Urothelium cell line (cell line): Measurements from ENCODE around the gene TTC6.

ENCODE experiments used
- DNase-seq: peaks from one replicate; pipeline ENCODE4 v3.0.0; 2011; ENCODE audit warnings: low spot score, mixed read lengths
- FAIRE-seq: peaks from 2 replicates; lab custom pipeline; 2011; peaks lifted over from hg19 to GRCh38; lab: Jason Lieb, UNC

The TTC6 gene

DNA sequence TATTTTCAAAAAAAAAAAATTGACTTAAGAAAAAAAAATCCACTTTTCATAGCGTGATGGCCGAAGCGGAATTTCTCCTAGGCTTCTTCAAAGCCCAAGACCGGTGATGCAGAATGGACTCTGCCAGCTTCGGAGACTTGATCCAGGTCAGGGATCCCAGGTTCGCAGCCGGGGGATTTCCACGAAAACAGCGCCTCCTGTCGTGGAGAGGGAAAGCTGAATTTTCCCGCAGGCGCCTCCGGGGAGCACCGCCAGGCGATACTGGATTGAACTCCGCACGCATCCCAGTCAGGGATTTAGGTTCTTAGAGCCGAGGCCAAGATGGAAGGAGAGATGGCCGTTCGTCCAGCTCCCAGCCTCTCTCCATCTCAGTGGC is 2.1 kb downstream of the TTC6 start:
- no peak for FAIRE-seq
- no peak for DNase-seq

DNA sequence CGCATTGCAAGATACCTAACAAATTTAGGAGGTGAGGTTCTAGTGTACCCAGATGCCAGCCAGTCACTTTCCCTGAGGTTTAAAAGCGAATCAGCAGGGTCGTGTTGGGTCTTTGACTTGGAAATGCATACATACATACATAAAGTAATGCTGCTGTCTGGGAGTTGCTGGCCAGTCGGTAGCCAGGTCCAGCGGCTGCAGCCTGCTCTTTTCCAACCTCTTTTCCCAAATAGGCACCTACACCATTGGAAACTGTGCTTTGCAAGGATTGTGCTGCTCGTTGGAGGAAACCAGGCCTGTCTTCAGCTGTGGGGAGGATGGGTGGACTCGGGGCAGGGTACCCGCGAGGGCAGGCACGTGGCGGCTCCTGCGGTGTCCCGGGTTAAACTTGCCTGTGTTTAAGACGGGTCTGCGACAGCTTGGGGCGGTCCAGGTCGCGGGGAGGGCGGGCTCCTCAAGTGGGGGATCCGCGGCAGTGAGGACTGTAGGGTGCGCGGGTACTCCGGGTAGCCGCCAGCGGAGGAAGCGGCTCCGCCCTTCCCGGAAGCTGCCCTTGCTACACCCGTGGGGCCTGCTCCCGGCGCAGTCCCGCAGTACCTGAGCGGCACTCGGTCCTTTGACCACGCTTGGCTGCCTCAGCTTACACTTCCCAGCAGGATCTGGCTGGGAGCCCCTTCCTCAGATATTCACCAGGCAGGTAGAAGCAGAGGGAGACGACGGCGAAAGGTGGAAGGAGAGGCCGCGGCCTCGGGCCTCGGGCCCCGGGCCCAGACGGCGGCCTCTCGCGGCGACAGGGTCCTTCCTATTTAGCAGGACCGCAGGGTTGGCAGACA is 2.7 kb downstream of the TTC6 start:
- DNase-seq: no peak
- no peak for FAIRE-seq

DNA sequence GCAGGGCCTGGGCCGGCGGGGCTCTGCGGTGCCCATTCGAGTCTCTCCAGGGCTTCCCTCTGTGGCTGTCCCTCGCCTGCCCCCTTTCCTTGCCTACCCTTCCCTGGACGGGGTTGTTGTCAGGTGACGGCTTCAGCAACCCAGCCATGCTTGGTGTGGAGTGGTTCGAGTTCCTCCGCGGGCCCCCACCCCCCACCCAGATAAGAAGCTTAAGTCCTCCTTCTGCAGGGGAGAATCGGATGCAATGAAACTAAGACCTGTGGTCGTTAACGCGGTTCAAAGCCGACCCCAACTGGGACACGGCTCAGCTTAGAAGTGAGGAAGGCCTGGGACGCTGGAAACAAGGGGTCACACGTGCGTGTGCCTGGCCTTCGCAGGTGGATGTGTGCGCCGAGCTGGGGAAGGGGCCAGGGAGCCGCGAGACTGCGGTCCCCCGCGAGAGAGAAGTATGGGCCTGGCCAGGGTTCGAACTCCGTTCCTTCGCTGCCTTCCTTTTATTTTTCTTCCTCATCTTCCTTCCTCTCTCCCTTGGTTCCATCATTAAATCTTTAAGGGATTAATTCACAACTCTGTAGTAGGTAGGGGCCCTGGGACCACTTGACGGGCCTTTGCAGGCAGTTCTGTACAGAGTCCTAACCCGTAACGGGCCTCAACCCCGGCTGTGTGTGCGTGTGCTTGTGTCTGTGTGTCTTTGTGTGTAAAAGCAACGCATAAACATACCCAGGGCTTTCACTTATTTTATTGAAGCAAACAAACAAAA is 3.5 kb downstream of the TTC6 start:
- DNase-seq (no peak), FAIRE-seq (no peak)

DNA sequence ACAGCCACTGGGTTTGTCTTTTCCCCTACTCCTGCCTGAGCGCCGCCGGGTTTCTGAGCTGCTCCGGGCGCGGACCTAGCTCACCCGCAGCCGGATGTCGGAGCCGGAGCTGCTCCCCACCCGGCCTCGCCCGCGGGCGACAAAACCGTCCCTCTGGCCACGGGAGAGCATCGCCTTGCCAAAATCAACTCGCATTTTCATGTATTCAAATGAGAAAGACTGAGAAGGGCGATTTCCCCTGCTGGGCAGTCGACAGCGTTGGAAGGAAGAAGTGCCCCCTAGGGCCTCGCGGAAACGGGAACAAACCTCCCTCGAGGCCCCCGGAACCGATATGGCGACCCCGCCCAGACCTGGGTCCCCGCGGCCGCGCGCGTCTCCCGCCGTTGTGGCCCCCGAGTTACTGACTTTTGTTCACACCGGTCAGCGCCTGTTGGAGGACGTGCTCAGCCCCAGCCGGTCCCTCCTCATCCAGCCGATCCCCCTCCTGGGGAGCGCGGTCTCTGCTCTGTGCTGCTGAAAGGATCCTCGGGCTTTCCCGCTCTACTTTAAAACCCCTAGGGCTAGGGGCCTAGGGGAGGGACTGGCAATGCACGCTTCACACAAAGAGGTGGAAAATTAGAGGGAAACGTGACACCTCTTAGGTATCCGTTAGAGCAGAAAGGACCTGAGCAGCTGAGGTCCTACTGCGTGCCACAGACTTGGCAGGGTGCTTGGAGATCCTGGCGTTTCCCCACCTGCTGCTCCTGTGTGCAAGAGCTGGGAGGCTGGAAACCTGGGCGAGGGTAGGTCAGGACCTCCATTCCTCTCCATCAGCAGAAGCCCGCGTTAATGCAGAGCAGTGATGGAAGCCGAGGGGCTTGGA is 4.3 kb downstream of the TTC6 start:
- DNase-seq (no peak), FAIRE-seq (no peak)

DNA sequence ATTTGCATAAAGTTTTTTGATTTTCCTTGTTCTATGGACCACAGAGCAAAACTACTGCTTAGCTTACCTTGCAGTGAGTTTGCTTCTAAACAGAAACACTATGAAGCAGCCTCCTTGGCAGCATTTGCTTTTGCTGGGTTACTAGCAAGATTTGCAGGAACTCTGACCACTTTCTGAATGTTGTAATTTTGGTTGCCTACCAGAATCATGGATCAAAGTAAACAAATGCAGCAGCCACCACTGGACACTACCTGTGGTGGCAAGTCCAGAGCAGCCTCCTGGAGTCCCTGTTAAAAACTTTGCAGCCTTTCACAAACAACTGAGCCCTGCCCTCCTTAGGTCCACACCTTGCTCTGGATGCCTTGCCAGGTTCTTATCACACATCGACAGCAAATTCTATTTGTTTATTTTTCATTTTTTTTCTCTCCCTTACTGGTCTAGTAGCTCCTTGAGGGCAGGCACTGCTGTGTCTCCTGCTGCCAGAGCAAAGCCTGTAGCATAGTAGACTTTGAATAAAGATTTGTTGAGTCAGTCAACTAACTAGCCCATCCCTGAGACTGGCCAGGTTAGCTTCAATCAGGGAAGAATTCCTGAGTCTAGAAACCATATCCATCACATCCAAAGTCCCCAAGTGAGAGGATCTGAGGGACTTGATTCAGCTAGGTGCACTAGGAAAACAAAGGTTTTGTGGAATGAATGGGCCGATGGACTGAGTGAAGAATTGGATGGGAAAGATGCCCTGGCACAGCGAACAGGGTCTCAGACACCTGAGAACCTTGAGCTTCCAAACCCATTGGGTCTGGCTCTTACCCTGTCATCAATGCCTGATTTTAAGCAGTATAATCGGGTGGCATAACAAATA is 5.7 kb downstream of the TTC6 start:
- DNase-seq: no peak
- FAIRE-seq: no peak

DNA sequence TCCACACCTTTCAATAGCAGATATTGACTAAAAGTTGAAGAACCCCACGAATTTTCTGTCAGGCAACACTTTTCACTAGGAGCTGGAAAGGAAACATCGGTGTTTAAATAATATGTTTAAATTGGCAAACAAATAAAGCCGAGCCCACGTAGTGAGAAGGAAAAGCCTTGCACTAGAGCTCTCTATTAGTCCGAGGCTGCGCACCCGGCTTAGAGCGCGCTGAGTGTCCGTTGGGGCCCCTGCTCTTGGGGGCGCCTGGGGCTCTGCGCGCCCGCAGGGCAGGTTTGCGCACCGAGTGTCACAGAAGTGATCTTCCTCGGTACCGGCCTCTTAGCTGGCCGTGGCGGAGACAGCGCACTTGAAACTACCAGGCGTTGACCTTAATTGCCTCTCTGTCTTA is 6.4 kb downstream of the TTC6 start:
- no peak for FAIRE-seq
- DNase-seq: no peak

DNA sequence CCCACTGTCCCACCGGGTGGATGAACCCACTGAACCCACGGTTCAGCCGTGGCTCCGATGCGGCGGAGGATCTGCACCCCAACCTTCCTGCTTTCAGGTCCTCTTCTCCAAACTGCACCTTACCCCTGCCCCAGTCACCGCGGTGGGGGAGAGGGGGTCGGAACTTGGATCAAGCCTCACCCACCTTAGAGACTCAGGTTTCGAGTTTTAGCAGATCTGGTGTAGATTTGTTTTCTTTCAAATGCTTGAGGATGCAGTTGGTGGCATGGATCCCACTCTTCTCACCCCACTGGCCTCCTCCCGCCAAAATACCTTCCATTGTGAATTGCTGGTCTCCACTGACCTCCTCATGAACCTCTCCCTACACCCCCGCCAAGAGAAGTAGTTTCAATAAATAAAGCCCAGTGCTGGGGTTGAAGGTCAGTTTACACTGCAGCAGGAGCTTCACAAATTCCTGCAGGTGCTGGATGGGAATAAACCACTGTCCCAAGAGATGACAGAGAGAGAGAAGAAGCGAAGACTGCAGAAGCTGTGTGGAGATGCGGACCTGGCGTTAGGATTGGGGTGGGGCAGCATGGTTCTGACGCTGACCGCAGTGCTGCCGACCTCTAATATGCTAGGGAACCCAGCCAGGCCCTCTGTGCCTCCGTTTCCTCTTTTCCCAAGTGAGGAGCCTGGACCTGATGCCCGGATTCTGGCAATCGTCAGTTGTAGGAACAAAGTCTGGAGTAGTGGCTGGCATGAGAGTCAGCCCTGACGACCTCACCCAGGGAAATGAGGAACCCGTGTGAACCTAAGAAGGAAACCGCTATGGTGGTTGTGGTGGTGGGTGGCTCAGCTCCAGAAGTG is 7.4 kb downstream of the TTC6 start:
- FAIRE-seq: no peak

DNA sequence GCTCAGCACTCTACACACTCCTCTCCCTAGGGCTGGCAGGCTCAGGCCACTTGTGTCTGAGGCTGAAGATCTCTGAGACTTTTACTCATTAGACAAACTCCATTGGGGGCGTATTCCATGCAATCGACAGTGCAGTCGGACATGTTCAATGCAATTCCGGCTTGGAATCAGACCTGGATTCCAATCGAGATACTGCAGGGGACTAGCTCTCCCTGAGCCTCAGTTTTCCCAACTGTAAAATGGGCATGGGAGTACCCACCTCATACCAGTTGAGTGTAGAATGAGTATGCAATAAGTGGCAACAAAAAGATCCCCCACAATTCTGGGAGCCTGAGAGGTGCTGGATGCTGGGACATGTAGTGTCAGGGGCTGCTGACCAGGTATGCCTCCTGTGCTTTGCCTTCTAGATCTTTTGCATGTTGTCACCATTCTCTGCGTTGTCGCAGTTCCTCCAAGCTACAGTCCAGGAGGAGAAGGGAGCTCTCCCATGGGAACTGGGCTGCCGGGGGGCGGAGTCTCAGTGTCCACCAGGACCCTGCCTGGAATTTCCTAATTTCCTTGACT is 8.3 kb downstream of the TTC6 start:
- FAIRE-seq (no peak), DNase-seq (no peak)

More for the DNA sequence above, 7.4 kb downstream of the TTC6 start:
- DNase-seq: no peak

DNA sequence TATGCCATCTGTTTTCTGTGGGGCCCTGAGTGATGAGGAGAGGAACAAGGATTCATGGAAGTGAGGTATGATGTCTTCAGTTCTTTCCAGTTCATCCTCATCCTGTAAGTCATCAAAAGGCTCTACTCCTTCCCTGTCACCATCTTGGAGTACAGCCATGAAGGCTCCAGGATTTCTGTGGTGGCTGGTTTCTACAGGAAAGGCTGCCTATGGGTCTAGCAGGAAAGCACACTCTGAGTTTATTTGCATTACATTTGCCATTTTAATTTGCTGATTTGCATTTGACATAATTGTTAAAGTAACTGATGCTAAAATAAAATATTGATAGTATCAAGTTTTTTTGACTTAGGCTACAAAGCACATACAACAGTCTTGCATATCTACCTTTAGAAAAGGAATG is 11.2 kb downstream of the TTC6 start:
- no peak for DNase-seq
- FAIRE-seq: no peak

DNA sequence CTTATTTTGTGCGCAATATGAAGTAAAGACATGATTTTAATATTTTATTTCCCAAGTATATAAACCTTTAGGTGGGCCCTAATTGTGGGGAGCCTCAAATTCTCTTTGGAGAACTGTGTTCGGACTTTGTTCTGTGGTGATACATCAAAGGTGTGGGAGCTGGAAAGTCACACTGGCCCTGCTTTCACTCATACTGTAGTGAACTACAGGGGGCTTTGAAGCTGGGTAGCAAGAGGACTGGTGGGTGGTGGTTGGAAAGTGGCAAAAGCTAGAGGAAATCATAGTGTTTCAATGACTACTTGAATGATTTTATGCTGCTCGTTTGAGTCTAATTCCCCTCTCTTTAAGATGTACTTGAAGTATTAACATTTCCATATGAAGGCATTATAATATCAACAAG is 13.2 kb downstream of the TTC6 start:
- DNase-seq (no peak), FAIRE-seq (no peak)

DNA sequence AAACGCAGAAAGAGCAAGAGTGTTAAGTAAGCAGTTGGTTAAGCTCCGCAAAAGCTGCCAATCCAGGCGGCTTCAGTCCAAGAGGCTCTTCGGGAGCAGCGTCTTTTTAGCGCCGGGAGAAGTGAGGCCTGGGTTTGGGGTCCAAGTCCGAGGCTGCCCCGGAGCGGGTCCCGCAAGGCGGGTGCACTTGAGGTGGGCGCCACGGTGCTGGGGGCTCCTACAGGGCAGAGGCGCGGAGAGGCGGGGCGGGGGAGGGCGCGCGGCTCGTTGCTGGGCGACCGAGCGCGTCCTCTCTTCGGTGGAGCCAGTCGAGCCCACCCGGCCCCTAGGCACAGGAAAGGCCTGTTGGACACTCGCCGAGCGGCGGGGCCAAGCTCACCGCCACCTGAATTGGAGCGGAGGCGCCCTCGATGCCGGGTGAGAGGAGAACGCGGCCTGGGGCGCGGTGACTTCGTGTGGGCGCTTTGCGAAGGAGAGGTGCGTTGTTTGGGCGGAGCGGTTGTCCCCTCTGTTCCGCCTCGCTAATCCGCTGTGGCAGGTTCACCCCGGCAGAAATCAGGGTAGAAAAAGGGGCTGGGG is 15.6 kb downstream of the TTC6 start:
- FAIRE-seq: no peak

DNA sequence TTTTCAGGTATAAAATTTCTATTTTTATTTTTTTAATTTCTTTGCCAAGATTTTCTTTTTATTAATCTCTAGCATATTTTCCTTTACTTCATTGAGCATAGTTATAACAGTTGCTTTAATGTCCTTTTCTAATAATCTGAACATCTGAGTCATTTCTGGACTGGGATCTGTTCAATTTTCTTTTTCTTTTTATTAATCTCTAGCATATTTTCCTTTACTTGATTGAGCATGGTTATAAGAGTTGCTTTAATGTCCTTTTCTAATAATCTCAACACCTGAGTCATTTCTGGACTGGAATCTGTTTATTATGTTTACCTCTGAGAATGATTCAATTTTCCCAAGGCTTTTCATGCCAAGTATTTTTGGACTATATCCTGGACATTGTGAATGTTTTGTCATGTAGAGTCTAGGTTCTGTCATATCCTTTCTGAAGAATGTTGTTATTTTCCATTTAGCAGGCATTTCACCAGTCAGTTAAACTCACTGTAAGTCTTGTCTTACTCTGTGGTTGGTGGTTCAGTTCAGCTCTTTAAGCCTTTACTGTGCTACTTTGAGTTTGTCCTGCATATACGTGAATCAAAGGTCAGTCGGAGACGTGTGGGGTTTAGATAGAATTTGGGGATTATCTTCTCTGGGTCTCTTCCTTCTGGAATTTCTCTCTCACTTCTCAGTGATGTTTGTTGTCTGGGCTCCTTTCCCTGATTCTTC is 20.3 kb downstream of the TTC6 start:
- DNase-seq (no peak), FAIRE-seq (no peak)

More for the DNA sequence above, 15.6 kb downstream of the TTC6 start:
- no peak for DNase-seq

DNA sequence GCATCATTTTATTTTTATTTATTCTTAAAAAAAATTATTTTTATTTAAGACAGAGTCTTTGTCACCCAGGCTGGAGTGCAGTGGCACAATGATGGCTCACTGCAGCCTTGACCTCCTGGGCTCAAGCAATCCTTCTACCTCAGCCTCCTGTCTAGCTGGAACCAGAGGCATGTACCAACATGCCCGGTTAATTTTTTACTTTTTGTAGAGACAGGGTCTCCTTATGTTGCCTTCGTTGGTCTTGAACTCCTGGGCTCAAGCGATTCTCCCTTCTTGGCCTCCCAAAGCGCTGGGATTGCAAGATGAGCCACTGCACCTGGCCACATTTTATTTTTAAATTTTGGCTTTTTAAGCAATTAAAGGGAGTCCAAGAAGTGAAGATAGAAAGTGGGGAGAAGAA is 21.4 kb downstream of the TTC6 start:
- no peak for FAIRE-seq
- DNase-seq: no peak

DNA sequence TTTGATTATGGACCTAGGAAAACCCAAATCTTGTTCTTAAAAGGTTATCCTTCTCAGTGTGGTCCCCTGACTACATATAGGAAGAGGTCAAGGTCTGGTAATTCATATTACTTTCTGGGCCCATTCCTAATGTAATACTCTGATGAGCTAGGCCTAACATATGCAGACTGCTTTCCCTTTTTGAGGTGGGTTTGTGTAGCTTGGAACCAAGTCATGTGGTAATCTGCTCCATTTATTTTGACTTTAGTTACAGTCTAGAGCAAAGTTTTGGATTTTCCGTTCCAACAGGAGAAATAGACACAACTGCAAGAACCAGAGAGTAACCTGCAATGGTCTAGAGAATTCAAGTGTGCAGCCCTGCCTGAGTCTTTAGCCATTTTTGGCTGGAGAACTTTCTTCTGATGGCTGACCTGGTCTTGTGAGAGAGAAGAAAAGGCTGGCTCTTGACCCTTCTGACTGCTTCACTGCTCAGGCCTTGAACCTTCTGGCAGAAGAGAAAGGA is 22.5 kb downstream of the TTC6 start:
- no peak for DNase-seq
- no peak for FAIRE-seq

DNA sequence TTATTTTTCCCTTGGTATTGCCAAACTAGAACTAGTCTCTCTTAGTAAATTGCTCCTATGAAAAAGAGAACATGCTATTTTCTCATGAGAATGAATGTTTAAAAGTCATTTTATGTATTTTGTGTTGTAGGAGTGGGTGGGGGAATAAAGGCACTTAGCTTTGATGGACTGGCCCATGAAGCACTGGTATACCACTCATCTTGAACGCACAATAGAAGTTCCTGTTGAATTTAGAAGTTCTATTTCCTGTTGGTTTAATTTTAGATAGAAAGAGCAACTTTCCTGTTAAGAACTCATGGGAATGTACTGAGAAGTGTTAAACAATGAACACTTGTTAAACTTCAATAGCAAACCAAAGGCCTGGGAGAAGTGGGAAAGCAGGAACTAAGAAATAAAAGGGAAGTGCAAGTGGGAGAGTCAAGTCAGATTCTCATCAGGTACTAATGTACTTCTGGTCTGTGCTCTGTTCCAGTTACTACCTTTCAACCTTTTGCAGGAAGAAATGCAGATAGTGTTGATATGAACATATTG is 23.1 kb downstream of the TTC6 start:
- FAIRE-seq: no peak
- DNase-seq: no peak

DNA sequence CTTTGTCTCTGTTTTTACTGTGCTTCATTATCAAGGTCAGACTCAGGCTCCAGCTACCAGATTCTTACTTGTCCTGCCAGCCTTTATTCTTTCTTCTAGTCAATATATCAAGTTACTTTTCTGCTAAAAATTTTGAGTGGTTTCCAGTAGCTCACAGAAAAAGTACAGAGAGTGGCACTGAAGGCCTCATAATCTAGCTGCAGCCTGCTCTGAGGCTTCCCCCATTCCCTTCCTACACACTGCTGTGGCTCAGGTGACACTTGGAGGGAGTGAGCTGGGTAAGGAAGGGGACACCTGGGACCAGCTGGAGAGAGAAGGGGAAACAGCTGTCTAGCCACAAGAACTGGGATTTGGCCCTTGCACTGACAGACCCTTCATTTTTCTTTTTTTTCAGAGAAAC is 25.4 kb downstream of the TTC6 start:
- no peak for DNase-seq
- FAIRE-seq: no peak

DNA sequence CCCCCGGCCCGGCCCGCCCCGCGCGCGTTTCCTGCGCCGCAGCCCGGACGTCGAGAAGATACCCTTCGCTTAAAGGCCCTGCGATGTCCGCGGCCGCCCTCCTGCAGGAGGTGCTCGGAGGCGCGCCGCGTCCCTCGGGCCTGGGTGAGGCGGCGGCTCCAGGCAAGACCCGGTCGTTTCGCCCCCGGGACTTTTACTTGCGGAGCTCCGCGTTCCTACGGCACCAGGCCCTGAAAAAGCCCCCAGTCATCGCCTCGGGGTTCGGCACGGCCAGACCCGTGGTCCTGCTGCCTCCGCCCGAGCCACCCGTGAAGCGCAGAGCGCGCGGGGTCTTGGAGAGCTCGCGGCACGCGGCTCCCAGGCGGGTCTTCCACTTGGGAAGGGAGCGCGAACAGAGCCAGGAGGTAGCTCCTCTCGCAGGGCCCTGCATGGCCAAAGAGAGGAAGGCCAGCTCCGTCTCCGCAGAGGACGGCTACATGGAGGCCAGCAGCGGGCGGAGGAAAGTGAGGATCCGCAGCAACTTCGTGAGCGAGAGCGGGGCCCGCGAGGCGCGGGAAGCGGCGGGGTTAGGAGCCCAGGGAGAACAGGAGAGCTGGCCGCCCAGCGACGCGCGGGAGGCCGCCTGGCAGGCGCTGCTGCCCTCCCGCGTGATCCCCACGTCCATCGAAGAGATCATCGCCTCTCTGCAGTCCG is 26.9 kb downstream of the TTC6 start:
- no peak for DNase-seq
- FAIRE-seq: no peak
